KMS-11 (cell line): ENCODE measurements around the gene CAMK2N2.

Source experiments
- H2AFZ ChIP-seq: fragments of 200-600 bp; sonication (generic); 2 replicates; pipeline ENCODE4 v1.6.1; 2016; ENCODE audit warnings: antibody characterized with exemption, mixed run types, low read depth
- H3K27ac ChIP-seq: fragments of 200-600 bp; sonication (generic); 2 replicates; pipeline ENCODE4 v1.6.1; 2016; ENCODE audit warnings: mild to moderate bottlenecking, mixed run types
- H3K27me3 ChIP-seq: fragments of 200-600 bp; sonication (generic); 2 replicates; pipeline ENCODE4 v1.6.1; 2017; ENCODE audit warnings: mild to moderate bottlenecking, low read depth, mixed run types, moderate library complexity; ENCODE audit not compliant: insufficient read depth
- H3K36me3 ChIP-seq: fragments of 200-600 bp; sonication (generic); 2 replicates; pipeline ENCODE4 v1.6.1; 2017; ENCODE audit warnings: mild to moderate bottlenecking, mixed run types; ENCODE audit not compliant: insufficient read depth
- H3K4me1 ChIP-seq: fragments of 200-600 bp; sonication (generic); 2 replicates; pipeline ENCODE4 v1.6.1; 2016; ENCODE audit warnings: mild to moderate bottlenecking, low read depth, mixed run types; ENCODE audit not compliant: poor library complexity, severe bottlenecking
- H3K4me2 ChIP-seq: fragments of 200-600 bp; sonication (generic); 2 replicates; pipeline ENCODE4 v1.7.0; 2016; ENCODE audit warnings: mild to moderate bottlenecking, mixed run types
- H3K4me3 ChIP-seq: fragments of 200-600 bp; sonication (generic); IDR thresholded peaks from 2 replicates; pipeline ENCODE4 v1.6.1; 2017; ENCODE audit warnings: low read depth, low read length, mixed read lengths; ENCODE audit not compliant: insufficient read depth
- H3K79me2 ChIP-seq: fragments of 200-600 bp; sonication (generic); 2 replicates; pipeline ENCODE4 v1.6.1; 2016; ENCODE audit warnings: low read depth, mixed run types; ENCODE audit not compliant: insufficient read depth
- H3K9ac ChIP-seq: fragments of 200-600 bp; sonication (generic); 2 replicates; pipeline ENCODE4 v1.6.1; 2016; ENCODE audit warnings: mild to moderate bottlenecking, mixed run types
- H4K20me1 ChIP-seq: fragments of 200-600 bp; sonication (generic); 2 replicates; pipeline ENCODE4 v1.6.1; 2016; ENCODE audit warnings: mild to moderate bottlenecking, mixed run types; ENCODE audit not compliant: insufficient read depth
- TF ChIP-seq, protein P1 (sequence below): fragments of 200-600 bp; sonication (generic); conservative IDR thresholded peaks from 2 replicates; pipeline ENCODE4 v1.6.1; 2017; ENCODE audit warnings: low read depth, mild to moderate bottlenecking, antibody characterized with exemption, low read length, moderate library complexity, mixed read lengths

The CAMK2N2 gene

DNA sequence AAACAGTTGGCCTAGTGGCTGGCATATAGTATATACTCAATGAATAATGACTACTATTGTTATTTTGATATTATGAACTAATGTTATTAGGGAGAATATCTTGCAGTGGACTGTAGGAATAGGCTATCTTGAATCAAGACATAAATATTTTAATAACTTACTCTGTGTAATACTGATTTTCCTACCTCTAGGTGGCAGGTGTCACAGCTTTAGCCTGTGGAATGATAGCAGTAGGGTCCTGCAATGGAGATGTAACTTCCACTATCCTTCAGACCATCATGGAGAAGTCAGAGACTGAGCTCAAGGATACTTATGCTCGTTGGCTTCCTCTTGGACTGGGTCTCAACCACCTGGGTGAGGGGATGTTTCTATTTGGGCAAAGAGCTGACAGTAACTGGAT lies 44.2 kb upstream of the CAMK2N2 start:
- Histone ChIP-seq H2AFZ (no peak overlapping the region), H4K20me1 (no peaks in the 10 kb centered on the region), H3K36me3 (peaks cover 33% of the 10 kb centered on the region; the same call in 1 of the 2 replicates), H3K27me3 (no peaks in the 10 kb centered on the region), H3K4me3 (no peak overlapping the region), H3K9ac (no peak overlapping the region), H3K4me2 (no peak overlapping the region), H3K27ac (no peak overlapping the region), H3K79me2 (peaks cover 14% of the 10 kb centered on the region), H3K4me1 (peaks cover 4% of the 10 kb centered on the region)
- TF ChIP-seq, protein P1, sequence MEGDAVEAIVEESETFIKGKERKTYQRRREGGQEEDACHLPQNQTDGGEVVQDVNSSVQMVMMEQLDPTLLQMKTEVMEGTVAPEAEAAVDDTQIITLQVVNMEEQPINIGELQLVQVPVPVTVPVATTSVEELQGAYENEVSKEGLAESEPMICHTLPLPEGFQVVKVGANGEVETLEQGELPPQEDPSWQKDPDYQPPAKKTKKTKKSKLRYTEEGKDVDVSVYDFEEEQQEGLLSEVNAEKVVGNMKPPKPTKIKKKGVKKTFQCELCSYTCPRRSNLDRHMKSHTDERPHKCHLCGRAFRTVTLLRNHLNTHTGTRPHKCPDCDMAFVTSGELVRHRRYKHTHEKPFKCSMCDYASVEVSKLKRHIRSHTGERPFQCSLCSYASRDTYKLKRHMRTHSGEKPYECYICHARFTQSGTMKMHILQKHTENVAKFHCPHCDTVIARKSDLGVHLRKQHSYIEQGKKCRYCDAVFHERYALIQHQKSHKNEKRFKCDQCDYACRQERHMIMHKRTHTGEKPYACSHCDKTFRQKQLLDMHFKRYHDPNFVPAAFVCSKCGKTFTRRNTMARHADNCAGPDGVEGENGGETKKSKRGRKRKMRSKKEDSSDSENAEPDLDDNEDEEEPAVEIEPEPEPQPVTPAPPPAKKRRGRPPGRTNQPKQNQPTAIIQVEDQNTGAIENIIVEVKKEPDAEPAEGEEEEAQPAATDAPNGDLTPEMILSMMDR: peak; percentile 53; the same call in 1 of the 2 replicates

DNA sequence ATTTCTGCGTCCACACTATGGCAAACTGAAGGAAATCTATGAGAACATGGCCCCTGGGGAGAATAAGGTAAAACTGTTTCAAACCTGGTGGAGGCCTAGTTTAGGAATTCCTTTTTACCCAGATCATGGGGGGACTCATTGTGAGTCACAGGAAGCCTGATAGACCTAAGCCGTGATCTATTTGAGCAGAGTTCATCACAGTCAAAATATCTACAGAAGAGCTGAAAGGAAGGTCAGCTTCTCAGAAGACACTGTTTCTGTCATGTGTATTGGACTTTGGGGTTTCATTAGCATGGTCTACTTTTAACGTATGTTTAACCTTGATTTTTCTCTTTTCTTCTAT lies 39.0 kb upstream of the CAMK2N2 start:
- Histone ChIP-seq H3K4me3 (no peak overlapping the region), H3K27ac (no peak overlapping the region), H3K9ac (no peak overlapping the region), H3K79me2 (peaks cover 27% of the 10 kb centered on the region), H4K20me1 (no peaks in the 10 kb centered on the region), H2AFZ (no peak overlapping the region), H3K4me1 (peaks cover 12% of the 10 kb centered on the region), H3K27me3 (no peaks in the 10 kb centered on the region), H3K36me3 (peaks cover 25% of the 10 kb centered on the region; the same call in 1 of the 2 replicates), H3K4me2 (peak overlapping the region; percentile 100)
- TF ChIP-seq, protein P1: no peak

DNA sequence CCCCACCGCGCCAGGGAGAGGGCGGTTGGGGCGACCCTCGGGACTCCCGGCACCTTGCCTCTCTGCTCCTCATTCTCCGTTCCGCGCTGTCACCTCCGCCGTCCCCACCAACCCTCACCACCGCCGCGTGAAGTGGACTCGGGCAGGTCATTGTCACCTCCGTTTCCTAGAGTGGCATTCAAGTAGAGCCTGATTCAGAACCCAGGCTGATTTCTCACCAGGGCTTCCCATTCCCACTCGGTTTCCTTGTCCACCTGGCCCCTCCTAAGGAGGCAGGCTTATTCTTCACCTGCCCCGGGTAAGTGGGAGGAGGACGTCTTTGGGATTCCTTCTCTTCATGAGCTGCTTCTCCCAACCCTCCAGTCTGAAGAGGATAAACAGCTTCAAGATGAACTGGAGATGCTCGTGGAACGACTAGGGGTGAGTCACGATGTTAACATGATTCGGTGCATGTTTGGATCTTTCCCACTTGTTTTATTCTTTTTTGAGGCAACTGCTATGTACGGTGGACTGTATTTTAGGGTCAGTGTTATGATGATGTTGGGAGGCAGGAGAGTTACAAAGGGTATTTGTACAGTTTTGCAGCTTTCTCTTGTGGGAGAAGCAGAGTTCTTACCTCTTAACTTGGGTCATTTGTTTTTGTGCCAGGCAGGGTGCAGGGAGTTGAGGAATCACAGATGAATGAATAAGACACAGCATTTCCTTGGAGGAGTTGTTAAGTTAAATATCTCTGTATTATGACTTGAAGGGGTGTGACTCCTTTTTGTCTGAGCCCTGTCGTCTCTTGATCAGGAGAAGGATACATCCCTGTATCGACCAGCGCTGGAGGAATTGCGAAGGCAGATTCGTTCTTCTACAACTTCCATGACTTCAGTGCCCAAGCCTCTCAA lies 38.4 kb upstream of the CAMK2N2 start:
- Histone ChIP-seq H3K4me1 (peaks cover 12% of the 10 kb centered on the region), H3K9ac (peak overlapping the region; percentile 72), H3K36me3 (peaks cover 25% of the 10 kb centered on the region; the same call in 1 of the 2 replicates), H3K4me3 (peak overlapping the region; percentile 81), H2AFZ (peak overlapping the region; percentile 28; the same call in 1 of the 2 replicates), H4K20me1 (no peaks in the 10 kb centered on the region), H3K79me2 (peaks cover 27% of the 10 kb centered on the region), H3K4me2 (peak overlapping the region; percentile 100), H3K27me3 (no peaks in the 10 kb centered on the region), H3K27ac (peak overlapping the region; percentile 44)
- TF ChIP-seq, protein P1: no peak

DNA sequence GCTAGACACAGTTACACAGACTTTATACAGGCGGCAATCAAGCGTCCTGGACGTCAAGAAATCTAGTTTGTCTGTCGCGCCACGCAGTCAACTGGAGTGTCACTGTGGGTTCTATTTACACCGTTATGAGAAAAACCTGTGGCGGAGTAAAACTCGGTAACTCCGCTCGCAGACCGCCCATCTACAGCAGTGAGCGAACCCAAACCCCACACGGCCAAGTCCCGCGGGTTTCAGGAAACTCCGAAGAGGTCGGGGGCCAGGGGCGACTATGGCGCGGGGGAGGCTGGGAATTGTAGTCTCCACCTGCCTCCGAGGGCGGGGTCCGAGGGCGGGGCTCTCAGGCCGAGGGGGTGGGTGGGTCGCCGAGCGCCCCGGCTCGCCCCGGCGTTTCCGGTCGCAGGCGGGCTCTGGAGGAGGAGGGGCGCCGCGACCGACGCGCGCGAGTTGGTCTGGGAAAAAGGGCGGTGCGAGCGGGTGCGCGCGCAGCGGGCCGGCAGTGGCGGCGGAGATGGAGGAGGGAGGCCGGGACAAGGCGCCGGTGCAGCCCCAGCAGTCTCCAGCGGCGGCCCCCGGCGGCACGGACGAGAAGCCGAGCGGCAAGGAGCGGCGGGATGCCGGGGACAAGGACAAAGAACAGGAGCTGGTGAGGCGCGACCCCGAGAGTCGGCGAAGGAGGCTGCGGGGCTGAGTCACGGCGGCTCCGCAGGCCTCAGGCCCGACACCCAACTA lies 37.6 kb upstream of the CAMK2N2 start, which contains the start of gene PSMD2:
PSMD2 (plus strand) TSS at position 483 of the 729 bp plus-strand sequence; CDS start at position 509, 26 bp downstream.
- peak within 1 kb of the TSS; percentile 63 for H3K27ac ChIP-seq
- peak within 1 kb of the TSS; percentile 72 for H3K9ac ChIP-seq
- no peaks in the 10 kb centered on the region for H3K27me3 ChIP-seq
- TF ChIP-seq, protein P1: no peak
- peaks cover 21% of the 10 kb centered on the region; the same call in 1 of the 2 replicates for H3K36me3 ChIP-seq
- peaks cover 27% of the 10 kb centered on the region for H3K79me2 ChIP-seq
- H4K20me1 ChIP-seq: no peaks in the 10 kb centered on the region
- H3K4me1 ChIP-seq: peaks cover 12% of the 10 kb centered on the region
- peak within 1 kb of the TSS; percentile 91 for H2AFZ ChIP-seq
- H3K4me2 ChIP-seq: peak within 1 kb of the TSS; percentile 100
- H3K4me3 ChIP-seq: peak within 1 kb of the TSS; percentile 81
